HCT116 (cell line): ENCODE measurements around the gene TP53TG3F. TPM values are rescaled to one million over a fixed set of nuclear protein-coding genes. Genes with fewer than 3 reads are reported as not detected.
"Not testable (repeated sequence)": the region's sequence is repeated elsewhere in the genome, so short reads cannot be mapped to it uniquely, and the experiment has no call there.

Experiments used
- ATAC-seq: fragments of 200-7000 bp; cut with Tn5 transposase; 2 replicates; pipeline ENCODE4 v1.9.1; 2020; ENCODE audit warnings: mild to moderate bottlenecking, moderate library complexity
- BruUV-seq: library from RNA; stranded (reverse); fragments of 400-500 nt; replicated peaks from 2 replicates; lab custom pipeline; 2021; lab: Mats Ljungman, UMichigan
- CTCF ChIA-PET: fragments of 300-600 bp; sonication (Branson Sonifier 250); formaldehyde crosslinking; loops from one replicate; lab custom pipeline; 2021; ENCODE audit warnings: antibody characterized with exemption; lab: Charles Lee
- POLR2A ChIA-PET: fragments of 300-600, 350-600 bp; sonication (Branson Sonifier 250); formaldehyde crosslinking; loops from one replicate; lab custom pipeline; 2021; ENCODE audit warnings: antibody characterized with exemption; lab: Charles Lee
- RAD21 ChIA-PET, 2 experiments: fragments of 300-600 bp; sonication (Branson Sonifier 250); formaldehyde crosslinking; loops; one replicate each; lab custom pipeline; 2023; ENCODE audit warnings: low total read pairs in 2 of 2; ENCODE audit not compliant: uncharacterized antibody in 2 of 2, unreplicated experiment in 2 of 2, low non-redundant PET in 1 of 2; lab: Charles Lee
- DNase-seq: peaks from one replicate; pipeline ENCODE4 v3.0.0-alpha.2; 2010; ENCODE audit warnings: low read depth, low spot score
- H2AFZ ChIP-seq: fragments of 200-600 bp; shearing (Covaris generic), sonication (generic); 2 replicates; pipeline ENCODE4 v1.6.1; 2017; ENCODE audit warnings: low read depth, mixed run types, mixed read lengths, antibody characterized with exemption, low read length; ENCODE audit not compliant: poor library complexity, severe bottlenecking
- H3K27ac ChIP-seq: 2 replicates; pipeline ENCODE4 v1.5.1; 2012; ENCODE audit warnings: low read depth, low read length
- H3K27me3 ChIP-seq: fragments of 200-600 bp; sonication (generic); 2 replicates; pipeline ENCODE4 v1.6.1; 2016; ENCODE audit warnings: mixed run types, low read length, mixed read lengths; ENCODE audit not compliant: insufficient read depth
- H3K36me3 ChIP-seq, 2 experiments: fragments of 200-500 bp in 1 of 2; fragments of 200-600 bp in 1 of 2; sonication (Bioruptor generic) in 1 of 2; sonication (generic) in 1 of 2; 2 replicates each; pipeline versions ENCODE4 v1.5.1 to v1.6.1; 2014 to 2016; ENCODE audit warnings: low read length in 2 of 2, inconsistent platforms in 1 of 2, mixed read lengths in 1 of 2, mixed run types in 1 of 2; ENCODE audit not compliant: insufficient read depth in 2 of 2, control insufficient read depth in 1 of 2
- H3K4me1 ChIP-seq, 2 experiments: fragments of 200-600 bp in 1 of 2; sonication (generic) in 1 of 2; 2 replicates each; pipeline versions ENCODE4 v1.5.1 to v1.6.1; 2012 to 2017; ENCODE audit warnings: low read length in 2 of 2, inconsistent platforms in 1 of 2, mild to moderate bottlenecking in 1 of 2, mixed read lengths in 1 of 2, mixed run types in 1 of 2, moderate library complexity in 1 of 2; ENCODE audit not compliant: insufficient read depth in 2 of 2, control insufficient read depth in 1 of 2
- H3K4me2 ChIP-seq: fragments of 200-600 bp; sonication (generic); 2 replicates; pipeline ENCODE4 v1.6.1; 2017; ENCODE audit warnings: mixed run types, low read length, mixed read lengths
- H3K4me3 ChIP-seq, 2 experiments: fragments of 200-600 bp in 1 of 2; sonication (generic) in 1 of 2; replicated peaks in 1 of 2; 2 replicates each; pipeline ENCODE4 v1.5.1; 2011 to 2016; ENCODE audit warnings: low read length in 2 of 2, control low read depth in 1 of 2, low read depth in 1 of 2, mild to moderate bottlenecking in 1 of 2, mixed read lengths in 1 of 2, mixed run types in 1 of 2
- H3K79me2 ChIP-seq: fragments of 200-600 bp; sonication (generic); 2 replicates; pipeline ENCODE4 v1.6.1; 2017; ENCODE audit warnings: mild to moderate bottlenecking, mixed run types, low read length, moderate library complexity, mixed read lengths; ENCODE audit not compliant: insufficient read depth
- H3K9ac ChIP-seq: fragments of 200-600 bp; sonication (generic); 2 replicates; pipeline ENCODE4 v1.6.1; 2016; ENCODE audit warnings: low read length, mixed read lengths
- H3K9me2 ChIP-seq: fragments of 200-600 bp; sonication (generic), shearing (Covaris generic); 2 replicates; pipeline ENCODE4 v1.6.1; 2017; ENCODE audit warnings: mixed run types, mild to moderate bottlenecking, moderate library complexity; ENCODE audit not compliant: insufficient read depth
- H3K9me3 ChIP-seq, 2 experiments: fragments of 200-500 bp in 1 of 2; fragments of 200-600 bp in 1 of 2; sonication (Bioruptor generic) in 1 of 2; sonication (generic) in 1 of 2; 2 replicates each; pipeline ENCODE4 v1.6.1; 2014 to 2017; ENCODE audit warnings: low read length in 2 of 2, mixed read lengths in 2 of 2, inconsistent platforms in 1 of 2, low read depth in 1 of 2, mild to moderate bottlenecking in 1 of 2, mixed run types in 1 of 2, moderate library complexity in 1 of 2; ENCODE audit not compliant: control insufficient read depth in 1 of 2, insufficient read depth in 1 of 2
- H4K20me1 ChIP-seq: fragments of 200-600 bp; sonication (generic), shearing (Covaris generic); 2 replicates; pipeline ENCODE4 v1.6.1; 2017; ENCODE audit warnings: mixed run types, mild to moderate bottlenecking, moderate library complexity; ENCODE audit not compliant: insufficient read depth
- intact Hi-C: fragments of 100-400 bp; cut with micrococcal nuclease; formaldehyde crosslinking; loops from 2 replicates; pipeline ENCODE4 v1.10.0; 2022
- total RNA-seq: library from RNA; stranded (reverse); gene quantifications from one replicate; pipeline ENCODE4 v1.2.1, GENCODE V29; 2021; ENCODE audit not compliant: unreplicated experiment

Gene TP53TG3F
- total RNA-seq, 1 experiment from 2014 or later, result not detected

DNA sequence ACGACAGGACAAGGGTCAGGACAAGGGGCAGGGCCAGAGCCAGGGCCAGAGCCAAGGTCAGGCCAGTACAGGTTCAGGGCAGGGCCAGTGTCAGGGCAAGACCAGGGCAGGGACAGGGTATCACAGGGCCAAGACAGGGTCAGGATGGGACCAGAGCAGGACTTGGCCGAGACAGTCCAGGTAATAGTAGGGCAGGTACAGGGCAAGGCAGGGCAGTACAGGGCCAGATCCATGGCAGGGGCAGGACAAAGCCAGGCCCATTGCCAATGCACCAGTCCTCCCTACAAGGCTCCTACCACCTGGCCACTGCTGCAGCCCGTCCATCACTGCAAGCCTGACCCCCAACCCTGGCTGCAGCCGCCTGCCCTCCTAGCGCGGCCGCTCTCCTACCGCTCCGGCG is 50.5 kb downstream of the TP53TG3F start:
- H3K79me2 ChIP-seq, H3K4me1 ChIP-seq, CTCF ChIA-PET, H3K4me2 ChIP-seq, RAD21 ChIA-PET, POLR2A ChIA-PET, BruUV-seq, H3K36me3 ChIP-seq, H3K27ac ChIP-seq, DNase-seq, H4K20me1 ChIP-seq, H3K4me3 ChIP-seq, H2AFZ ChIP-seq, H3K9ac ChIP-seq, H3K9me3 ChIP-seq, ATAC-seq, intact Hi-C loops, H3K9me2 ChIP-seq, H3K27me3 ChIP-seq: not testable (repeated sequence)

Other genes starting within 250 kb of the TP53TG3F start
- gene TP53TG3E, start 155.3 kb upstream of the TP53TG3F start, total RNA-seq, result not detected
- gene TP53TG3B, start 98.8 kb upstream of the TP53TG3F start, total RNA-seq, result not detected